H9 (cell line): ENCODE results near the gene STX11. TPM values are rescaled to one million over a fixed set of nuclear protein-coding genes. Genes with fewer than 3 reads are reported as not detected.

Experiments
- DNase-seq: peaks from one replicate; pipeline ENCODE4 v3.0.0-alpha.2; 2017
- H2AFZ ChIP-seq: one replicate; pipeline ENCODE4 v1.6.1; 2013; ENCODE audit warnings: mild to moderate bottlenecking, low read length, control low read depth, moderate library complexity
- H2AK5ac ChIP-seq: 2 replicates; pipeline ENCODE4 v1.6.1; 2013; ENCODE audit warnings: low read length, control low read depth, mixed read lengths; ENCODE audit not compliant: insufficient read length
- H2BK120ac ChIP-seq: one replicate; pipeline ENCODE4 v1.6.1; 2013; ENCODE audit warnings: low read depth, mild to moderate bottlenecking, low read length, control low read depth, inconsistent platforms; ENCODE audit not compliant: poor library complexity, severe bottlenecking
- H2BK12ac ChIP-seq: 2 replicates; pipeline ENCODE4 v1.6.1; 2013; ENCODE audit warnings: low read length, control low read depth, mixed read lengths, low read depth; ENCODE audit not compliant: insufficient read length
- H2BK15ac ChIP-seq: 2 replicates; pipeline ENCODE4 v1.6.1; 2013; ENCODE audit warnings: low read depth, low read length, control low read depth
- H2BK20ac ChIP-seq: one replicate; pipeline ENCODE4 v1.6.1; 2013; ENCODE audit warnings: low read depth, mild to moderate bottlenecking, low read length, control low read depth, inconsistent platforms; ENCODE audit not compliant: poor library complexity, severe bottlenecking
- H2BK5ac ChIP-seq: 2 replicates; pipeline ENCODE4 v1.6.1; 2013; ENCODE audit warnings: low read length, control low read depth, mixed read lengths; ENCODE audit not compliant: insufficient read length
- H3K14ac ChIP-seq: 2 replicates; pipeline ENCODE4 v1.6.1; 2013; ENCODE audit warnings: low read length, control low read depth; ENCODE audit not compliant: insufficient read depth
- H3K18ac ChIP-seq: 2 replicates; pipeline ENCODE4 v1.6.1; 2013; ENCODE audit warnings: low read depth, mild to moderate bottlenecking, mixed read lengths, low read length, control low read depth; ENCODE audit not compliant: insufficient read length
- H3K23ac ChIP-seq: 2 replicates; pipeline ENCODE4 v1.6.1; 2013; ENCODE audit warnings: low read length, control low read depth, mixed read lengths, low read depth; ENCODE audit not compliant: insufficient read length
- H3K23me2 ChIP-seq: 2 replicates; pipeline ENCODE4 v1.6.1; 2013; ENCODE audit warnings: low read depth, mild to moderate bottlenecking, mixed read lengths, low read length, control low read depth; ENCODE audit not compliant: insufficient read length, poor library complexity, severe bottlenecking
- H3K27ac ChIP-seq: 2 replicates; pipeline ENCODE4 v1.5.1; 2013; ENCODE audit warnings: low read length, control low read depth, mixed read lengths, low read depth; ENCODE audit not compliant: insufficient read length
- H3K27me3 ChIP-seq: 2 replicates; pipeline ENCODE4 v1.6.1; 2013; ENCODE audit warnings: low read length, control low read depth, inconsistent platforms; ENCODE audit not compliant: insufficient read depth
- H3K4ac ChIP-seq: 2 replicates; pipeline ENCODE4 v1.6.1; 2013; ENCODE audit warnings: low read depth, mild to moderate bottlenecking, control low read depth, inconsistent platforms, low read length, moderate library complexity
- H3K4me1 ChIP-seq: 2 replicates; pipeline ENCODE4 v1.6.1; 2013; ENCODE audit warnings: low read length, control low read depth, inconsistent platforms; ENCODE audit not compliant: insufficient read depth
- H3K4me2 ChIP-seq: 2 replicates; pipeline ENCODE4 v1.6.1; 2013; ENCODE audit warnings: low read length, control low read depth, mixed read lengths; ENCODE audit not compliant: insufficient read length, insufficient read depth
- H3K56ac ChIP-seq: 2 replicates; pipeline ENCODE4 v1.6.1; 2013; ENCODE audit warnings: low read depth, mild to moderate bottlenecking, mixed read lengths, low read length, control low read depth; ENCODE audit not compliant: insufficient read length
- H3K79me1 ChIP-seq: 2 replicates; pipeline ENCODE4 v1.6.1; 2013; ENCODE audit warnings: low read depth, mild to moderate bottlenecking, moderate library complexity, low read length, control low read depth, inconsistent platforms; ENCODE audit not compliant: insufficient read depth, poor library complexity, severe bottlenecking
- H3K79me2 ChIP-seq: 2 replicates; pipeline ENCODE4 v1.6.1; 2013; ENCODE audit warnings: low read length, control low read depth, inconsistent platforms; ENCODE audit not compliant: insufficient read depth
- H3K9ac ChIP-seq: 2 replicates; pipeline ENCODE4 v1.6.1; 2013; ENCODE audit warnings: low read length, control low read depth, mixed read lengths; ENCODE audit not compliant: insufficient read length; ENCODE audit errors: extremely low read depth
- H3K9me3 ChIP-seq: one replicate; pipeline ENCODE4 v1.6.1; 2013; ENCODE audit warnings: low read depth, low read length, inconsistent platforms; ENCODE audit not compliant: control insufficient read depth
- H3T11ph ChIP-seq: one replicate; pipeline ENCODE4 v1.6.1; 2013; ENCODE audit warnings: mild to moderate bottlenecking, low read length, control low read depth, inconsistent platforms
- H4K20me1 ChIP-seq: one replicate; pipeline ENCODE4 v1.6.1; 2013; ENCODE audit not compliant: control insufficient read depth, insufficient read length, insufficient read depth
- H4K5ac ChIP-seq: 2 replicates; pipeline ENCODE4 v1.6.1; 2013; ENCODE audit warnings: low read depth, mild to moderate bottlenecking, mixed read lengths, low read length, control low read depth; ENCODE audit not compliant: insufficient read length
- H4K8ac ChIP-seq: replicated peaks from 2 replicates; pipeline ENCODE4 v1.6.1; 2013; ENCODE audit warnings: low read length, control low read depth, mixed read lengths, low read depth; ENCODE audit not compliant: insufficient read length
- H4K91ac ChIP-seq: 2 replicates; pipeline ENCODE4 v1.6.1; 2013; ENCODE audit warnings: low read depth, mild to moderate bottlenecking, moderate library complexity, mixed read lengths, low read length, control low read depth; ENCODE audit not compliant: insufficient read length
- H3K27ac Mint-ChIP-seq, 3 experiments: 2 replicates in 2 of 3; 3 replicates in 1 of 3; pipeline ENCODE4 v1.8.0; 2020 to 2021; ENCODE audit warnings: mixed read lengths in 3 of 3, mild to moderate bottlenecking in 1 of 3, moderate library complexity in 1 of 3
- H3K27me3 Mint-ChIP-seq: 2 replicates; pipeline ENCODE4 v1.8.0; 2021; ENCODE audit warnings: low read depth, mild to moderate bottlenecking, moderate library complexity, mixed read lengths
- H3K36me3 Mint-ChIP-seq, 3 experiments: 2 replicates in 2 of 3; 3 replicates in 1 of 3; pipeline ENCODE4 v1.8.0; 2020 to 2021; ENCODE audit warnings: low read depth in 3 of 3, mixed read lengths in 3 of 3; ENCODE audit not compliant: insufficient read depth in 1 of 3
- H3K4me1 Mint-ChIP-seq, 2 experiments: 2 replicates each; pipeline ENCODE4 v1.8.0; 2020; ENCODE audit warnings: mixed read lengths in 2 of 2
- H3K4me3 Mint-ChIP-seq, 2 experiments: 2 replicates in 1 of 2; 3 replicates in 1 of 2; pipeline ENCODE4 v1.8.0; 2020 to 2021; ENCODE audit warnings: mild to moderate bottlenecking in 2 of 2, mixed read lengths in 2 of 2, moderate library complexity in 1 of 2
- H3K9me3 Mint-ChIP-seq, 2 experiments: 2 replicates in 1 of 2; 3 replicates in 1 of 2; pipeline ENCODE4 v1.8.0; 2020; ENCODE audit warnings: mild to moderate bottlenecking in 2 of 2, mixed read lengths in 2 of 2, moderate library complexity in 1 of 2
- WGBS: extraction: QIAGEN DNeasy Blood & Tissue Kit; methylation state at CpG from one replicate; pipeline ENCODE4 v1.1.7; 2013; ENCODE audit warnings: missing lambda C conversion rate, low lambda C conversion rate, mixed read lengths; ENCODE audit not compliant: insufficient read length; ENCODE audit errors: extremely low coverage; 5-methylcytosine and 5-hydroxymethylcytosine counted together
- total RNA-seq: library from RNA; stranded (reverse); gene quantifications from 2 replicates; pipeline ENCODE4 v1.2.1, GENCODE V29; 2021
- TF ChIP-seq, protein P1 (sequence below): fragments of 200-600 bp; sonication (generic); conservative IDR thresholded peaks from 3 replicates; pipeline ENCODE4 v1.8.0; 2021; ENCODE audit warnings: antibody characterized with exemption, mild to moderate bottlenecking

STX11 gene
- total RNA-seq, 1 experiment from 2014 or later, result 0.22 TPM

DNA sequence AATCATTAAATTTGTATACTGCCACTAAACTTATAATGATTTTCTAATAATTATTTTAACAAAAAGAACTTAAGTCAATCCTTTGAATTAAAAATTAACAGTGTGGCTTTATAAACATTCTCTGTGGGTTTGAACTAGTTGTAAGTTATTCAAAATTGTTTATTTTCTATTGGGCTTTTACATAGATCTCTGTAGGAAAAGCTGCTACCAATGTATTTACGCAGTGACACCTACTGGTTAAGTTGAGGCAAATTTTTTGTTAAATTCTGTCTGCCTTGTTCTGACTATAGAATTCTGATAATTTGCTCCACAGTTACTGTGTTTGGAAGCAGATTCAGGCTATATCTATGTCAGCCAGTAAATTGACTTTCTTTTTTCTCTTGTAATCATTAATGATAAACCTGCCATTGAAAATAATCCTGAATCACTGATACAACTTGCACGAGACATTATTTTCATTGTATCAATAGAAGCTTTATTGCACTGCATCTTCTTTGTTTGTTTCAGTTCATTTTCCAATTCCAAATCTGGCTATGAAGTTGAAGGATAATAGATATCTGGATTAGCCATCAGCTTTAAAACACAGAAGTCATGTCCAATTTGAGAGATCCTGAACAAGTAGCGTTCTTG lies 68.9 kb downstream of the STX11 start:
- no peak for DNase-seq
- WGBS, result no CpG with 5 or more reads among the region's 3 CpGs

More for the DNA sequence above, 68.9 kb downstream of the STX11 start:
- Histone ChIP-seq H3K9ac (no peak overlapping the region), H4K91ac (no peak overlapping the region), H4K20me1 (no peaks in the 10 kb centered on the region), H2BK20ac (no peak overlapping the region), H3T11ph (no peak overlapping the region), H4K8ac (no peak overlapping the region), H2BK120ac (no peak overlapping the region), H3K18ac (no peak overlapping the region), H2AFZ (no peak overlapping the region), H3K23ac (no peak overlapping the region), H3K14ac (no peak overlapping the region), H2AK5ac (no peak overlapping the region), H2BK5ac (no peak overlapping the region), H3K23me2 (no peaks in the 10 kb centered on the region), H3K4ac (no peak overlapping the region), H3K9me3 (no peaks in the 10 kb centered on the region), H3K4me1 (no peaks in the 10 kb centered on the region), H3K27me3 (no peaks in the 10 kb centered on the region), H3K27ac (no peak overlapping the region), H2BK12ac (no peak overlapping the region), H2BK15ac (no peak overlapping the region), H3K79me2 (no peaks in the 10 kb centered on the region), H4K5ac (no peak overlapping the region), H3K79me1 (no peaks in the 10 kb centered on the region), H3K4me2 (no peak overlapping the region), H3K56ac (no peak overlapping the region)
- TF ChIP-seq, protein P1, sequence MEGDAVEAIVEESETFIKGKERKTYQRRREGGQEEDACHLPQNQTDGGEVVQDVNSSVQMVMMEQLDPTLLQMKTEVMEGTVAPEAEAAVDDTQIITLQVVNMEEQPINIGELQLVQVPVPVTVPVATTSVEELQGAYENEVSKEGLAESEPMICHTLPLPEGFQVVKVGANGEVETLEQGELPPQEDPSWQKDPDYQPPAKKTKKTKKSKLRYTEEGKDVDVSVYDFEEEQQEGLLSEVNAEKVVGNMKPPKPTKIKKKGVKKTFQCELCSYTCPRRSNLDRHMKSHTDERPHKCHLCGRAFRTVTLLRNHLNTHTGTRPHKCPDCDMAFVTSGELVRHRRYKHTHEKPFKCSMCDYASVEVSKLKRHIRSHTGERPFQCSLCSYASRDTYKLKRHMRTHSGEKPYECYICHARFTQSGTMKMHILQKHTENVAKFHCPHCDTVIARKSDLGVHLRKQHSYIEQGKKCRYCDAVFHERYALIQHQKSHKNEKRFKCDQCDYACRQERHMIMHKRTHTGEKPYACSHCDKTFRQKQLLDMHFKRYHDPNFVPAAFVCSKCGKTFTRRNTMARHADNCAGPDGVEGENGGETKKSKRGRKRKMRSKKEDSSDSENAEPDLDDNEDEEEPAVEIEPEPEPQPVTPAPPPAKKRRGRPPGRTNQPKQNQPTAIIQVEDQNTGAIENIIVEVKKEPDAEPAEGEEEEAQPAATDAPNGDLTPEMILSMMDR, result peak; percentile 75
- peaks cover 4 to 11% of the 10 kb centered on the region in 2 experiments; a peak in 4 of 5 replicates for H3K9me3 Mint-ChIP-seq
- H3K36me3 Mint-ChIP-seq, result peaks cover 0 to 7% (median 1%) of the 10 kb centered on the region in 3 experiments; a peak in 5 of 7 replicates
- peaks cover 16 to 17% of the 10 kb centered on the region in 2 experiments for H3K4me1 Mint-ChIP-seq
- no peak overlapping the region for H3K4me3 Mint-ChIP-seq
- no peak overlapping the region for H3K27ac Mint-ChIP-seq
- H3K27me3 Mint-ChIP-seq, result peaks cover 7% of the 10 kb centered on the region
